Measurements from ENCODE around the gene BCL10. TPM values are rescaled to one million over a fixed set of nuclear protein-coding genes. Genes with fewer than 3 reads are reported as not detected.

Gene BCL10
- total RNA-seq, 1 experiment from 2014 or later, result 24.2 TPM

DNA sequence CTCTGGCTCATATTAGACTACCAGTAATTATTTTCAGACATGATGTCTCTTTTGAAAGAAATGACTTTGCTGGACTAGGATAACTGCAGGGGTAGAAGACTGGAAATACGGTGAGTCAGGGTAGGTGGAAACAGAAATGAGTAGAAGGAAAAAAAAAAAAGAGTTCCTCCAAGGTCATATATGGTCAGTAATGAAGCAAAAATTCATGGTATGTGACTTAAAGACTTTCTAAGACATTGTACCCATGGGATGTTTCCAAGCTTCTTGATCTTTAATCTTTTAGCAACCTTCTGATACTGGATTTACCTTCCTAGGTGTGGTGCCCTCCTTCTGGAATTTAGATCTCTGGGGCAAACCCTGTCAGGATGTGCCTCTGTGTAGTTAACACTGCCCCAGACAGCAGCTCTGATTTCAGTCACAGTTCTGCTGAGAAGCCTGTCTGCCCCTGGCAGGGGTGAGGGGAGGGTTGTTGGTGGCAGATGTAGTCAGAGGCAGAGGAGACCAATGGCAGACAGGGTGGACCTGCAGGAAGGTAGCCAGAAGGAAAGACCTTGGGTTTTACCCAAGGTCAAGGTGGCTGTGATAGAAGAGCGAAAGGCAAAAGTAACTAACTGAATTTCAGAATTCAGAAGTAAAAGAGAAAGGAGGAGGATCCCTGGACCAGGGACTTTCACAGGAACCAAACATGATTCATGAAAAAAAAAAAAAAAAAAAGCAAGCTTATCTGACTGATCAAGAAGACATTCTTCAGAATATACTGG lies 44.1 kb upstream of the BCL10 start (continued):
- no peak for TF ChIP-seq ELF4 (CRISPR knock-in tag; IDR thresholded peaks at IDR 0.05; ENCODE audit: low read depth)
- TF ChIP-seq SOX15 (CRISPR knock-in tag; IDR thresholded peaks at IDR 0.05), result no peak

DNA sequence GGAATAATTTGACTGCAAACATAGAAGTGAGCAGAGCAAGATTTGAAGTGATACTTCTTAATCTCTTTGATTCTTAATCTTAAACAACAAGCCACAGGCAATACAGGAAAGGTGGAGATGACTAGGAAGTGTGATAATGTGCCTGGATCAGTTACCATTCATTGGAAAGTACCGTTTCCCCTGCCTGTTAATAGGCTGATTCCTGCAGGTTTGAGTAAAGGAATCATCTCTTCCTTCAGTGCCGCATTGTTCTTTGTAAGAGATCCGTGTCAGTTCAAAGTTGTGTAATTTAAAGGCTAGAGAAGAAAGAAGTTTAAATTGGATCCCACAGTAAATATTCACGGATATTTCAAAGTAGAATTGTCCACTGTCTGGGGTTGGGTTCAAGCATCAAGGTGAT lies 43.5 kb upstream of the BCL10 start:
- Mint-ChIP-seq H3K4me1 (peaks cover 14% of the 10 kb centered on the region), H3K27me3 (ENCODE audit: low read depth) (no peaks in the 10 kb centered on the region), H3K4me3 (no peak overlapping the region), H3K36me3 (no peaks in the 10 kb centered on the region), H3K27ac (no peak overlapping the region), H3K9me3 (no peaks in the 10 kb centered on the region)
- ChIA-PET CTCF (interaction anchor here (1.3 kb wide), 2 partner anchors 12 to 24 kb away, joined by 6 to 7 read pairs; no protein-coding TSS in a partner anchor), POLR2A (no interaction called here)
- DNase-seq (ENCODE audit: low spot score) (no peak), ATAC-seq (no peak)
- TF ChIP-seq GABPB1 (CRISPR knock-in tag; IDR thresholded peaks at IDR 0.05) (no peak), JAZF1 (CRISPR knock-in tag; IDR thresholded peaks at IDR 0.05) (no peak), TEAD4 (CRISPR knock-in tag; IDR thresholded peaks at IDR 0.05) (no peak), ETV6 (CRISPR knock-in tag; IDR thresholded peaks at IDR 0.05) (no peak), ZBTB43 (CRISPR knock-in tag; IDR thresholded peaks at IDR 0.05) (no peak), CREM (CRISPR knock-in tag; IDR thresholded peaks at IDR 0.05) (no peak), OVOL2 (CRISPR knock-in tag; IDR thresholded peaks at IDR 0.05; ENCODE audit: borderline replicate concordance) (no peak), ATF2 (CRISPR knock-in tag; IDR thresholded peaks at IDR 0.05; ENCODE audit: borderline replicate concordance, low read depth) (no peak), IRF2 (CRISPR knock-in tag; IDR thresholded peaks at IDR 0.05; ENCODE audit: borderline replicate concordance, low read depth) (no peak), NFYB (CRISPR knock-in tag; conservative IDR thresholded peaks at IDR 0.05; ENCODE audit: low read depth) (no peak)
- TF ChIP-seq, protein P1, sequence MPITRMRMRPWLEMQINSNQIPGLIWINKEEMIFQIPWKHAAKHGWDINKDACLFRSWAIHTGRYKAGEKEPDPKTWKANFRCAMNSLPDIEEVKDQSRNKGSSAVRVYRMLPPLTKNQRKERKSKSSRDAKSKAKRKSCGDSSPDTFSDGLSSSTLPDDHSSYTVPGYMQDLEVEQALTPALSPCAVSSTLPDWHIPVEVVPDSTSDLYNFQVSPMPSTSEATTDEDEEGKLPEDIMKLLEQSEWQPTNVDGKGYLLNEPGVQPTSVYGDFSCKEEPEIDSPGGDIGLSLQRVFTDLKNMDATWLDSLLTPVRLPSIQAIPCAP (CRISPR knock-in tag; IDR thresholded peaks at IDR 0.05), result no peak

DNA sequence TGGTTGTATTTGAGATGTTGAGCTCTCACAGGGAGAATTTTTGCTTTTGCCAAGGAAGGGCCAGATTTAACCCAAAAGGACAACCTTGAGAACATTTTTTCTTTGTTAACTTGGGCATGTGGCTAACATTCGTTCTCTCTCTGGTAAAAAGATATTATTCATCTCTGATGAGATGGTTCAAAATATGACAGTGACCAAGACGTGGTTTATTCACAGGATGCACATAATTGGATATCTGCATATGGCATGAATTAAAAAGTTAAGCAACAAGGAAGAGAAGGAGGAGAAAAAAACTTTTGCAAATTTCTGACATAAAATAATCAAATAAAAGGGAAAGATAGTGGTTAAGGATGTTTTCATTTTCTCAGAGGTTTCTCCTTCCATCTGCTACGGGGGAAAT lies 43.1 kb upstream of the BCL10 start:
- CTCF ChIA-PET, result no interaction called here
- TF ChIP-seq TEAD1 (CRISPR knock-in tag; IDR thresholded peaks at IDR 0.05) (no peak), GTF2I (CRISPR knock-in tag; conservative IDR thresholded peaks at IDR 0.05) (no peak), ETV6 (CRISPR knock-in tag; IDR thresholded peaks at IDR 0.05) (no peak), ZNF416 (CRISPR knock-in tag; IDR thresholded peaks at IDR 0.05) (no peak), ZNF232 (CRISPR knock-in tag; IDR thresholded peaks at IDR 0.05) (no peak), FOXP1 (CRISPR knock-in tag; IDR thresholded peaks at IDR 0.05; ENCODE audit: borderline replicate concordance) (no peak), ZNF138 (CRISPR knock-in tag; conservative IDR thresholded peaks at IDR 0.05) (no peak), SMAD3 (CRISPR knock-in tag; IDR thresholded peaks at IDR 0.05; ENCODE audit: borderline replicate concordance) (no peak)
- TF ChIP-seq, protein P2, sequence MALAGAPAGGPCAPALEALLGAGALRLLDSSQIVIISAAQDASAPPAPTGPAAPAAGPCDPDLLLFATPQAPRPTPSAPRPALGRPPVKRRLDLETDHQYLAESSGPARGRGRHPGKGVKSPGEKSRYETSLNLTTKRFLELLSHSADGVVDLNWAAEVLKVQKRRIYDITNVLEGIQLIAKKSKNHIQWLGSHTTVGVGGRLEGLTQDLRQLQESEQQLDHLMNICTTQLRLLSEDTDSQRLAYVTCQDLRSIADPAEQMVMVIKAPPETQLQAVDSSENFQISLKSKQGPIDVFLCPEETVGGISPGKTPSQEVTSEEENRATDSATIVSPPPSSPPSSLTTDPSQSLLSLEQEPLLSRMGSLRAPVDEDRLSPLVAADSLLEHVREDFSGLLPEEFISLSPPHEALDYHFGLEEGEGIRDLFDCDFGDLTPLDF (CRISPR knock-in tag; IDR thresholded peaks at IDR 0.05), result no peak
- TF ChIP-seq, protein P3, sequence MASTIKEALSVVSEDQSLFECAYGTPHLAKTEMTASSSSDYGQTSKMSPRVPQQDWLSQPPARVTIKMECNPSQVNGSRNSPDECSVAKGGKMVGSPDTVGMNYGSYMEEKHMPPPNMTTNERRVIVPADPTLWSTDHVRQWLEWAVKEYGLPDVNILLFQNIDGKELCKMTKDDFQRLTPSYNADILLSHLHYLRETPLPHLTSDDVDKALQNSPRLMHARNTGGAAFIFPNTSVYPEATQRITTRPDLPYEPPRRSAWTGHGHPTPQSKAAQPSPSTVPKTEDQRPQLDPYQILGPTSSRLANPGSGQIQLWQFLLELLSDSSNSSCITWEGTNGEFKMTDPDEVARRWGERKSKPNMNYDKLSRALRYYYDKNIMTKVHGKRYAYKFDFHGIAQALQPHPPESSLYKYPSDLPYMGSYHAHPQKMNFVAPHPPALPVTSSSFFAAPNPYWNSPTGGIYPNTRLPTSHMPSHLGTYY (CRISPR knock-in tag; IDR thresholded peaks at IDR 0.05), result no peak
- no peaks in the 10 kb centered on the region for H3K27me3 Mint-ChIP-seq (ENCODE audit: low read depth)
- H3K4me3 Mint-ChIP-seq, result no peak overlapping the region
- POLR2A ChIA-PET, result no interaction called here
- ATAC-seq, result no peak
- DNase-seq (ENCODE audit: low spot score), result no peak
- no peak overlapping the region for H3K27ac Mint-ChIP-seq
- H3K9me3 Mint-ChIP-seq, result no peaks in the 10 kb centered on the region
- H3K4me1 Mint-ChIP-seq, result peaks cover 9% of the 10 kb centered on the region
- no peaks in the 10 kb centered on the region for H3K36me3 Mint-ChIP-seq

Measured in WTC11 (cell line).